Hematopoietic multipotent progenitor cell (in vitro differentiated cells): ENCODE results near the gene EMC10. TPM values are rescaled to one million over a fixed set of nuclear protein-coding genes. Genes with fewer than 3 reads are reported as not detected.
A peak's percentile ranks its signal among the peaks of the same experiment; 100 is the strongest.

Source experiments
- DNase-seq, 3 donors: peaks; one replicate each; pipeline ENCODE4 v3.0.0-alpha.2; 2011 to 2015; ENCODE audit warnings: low read depth in 2 of 3, low spot score in 2 of 3
- total RNA-seq: library from RNA; depleted of rRNA; stranded (reverse); fragments of >200 nt; gene quantifications from one replicate; pipeline ENCODE4 v1.2.3, GENCODE V29; 2012

The EMC10 gene
- total RNA-seq, 1 donor, result 80.0 TPM

- no peak for DNase-seq
Observed at GRCh38 chr19:50477751-50478515, 1.6 kb downstream of the EMC10 start.

- DNase-seq, result peak in 1 of 3 donors; percentile 43
Observed at GRCh38 chr19:50478901-50479715, 2.8 kb downstream of the EMC10 start.

GRCh38 chr19:50479761-50480251, 3.5 kb downstream of the EMC10 start:
- DNase-seq, result no peak

- no peak for DNase-seq
Observed at GRCh38 chr19:50480281-50481111, 4.2 kb downstream of the EMC10 start.

GRCh38 chr19:50481351-50482149, 5.2 kb downstream of the EMC10 start:
- no peak for DNase-seq

- no peak for DNase-seq
Observed at GRCh38 chr19:50482271-50482855, 6.1 kb downstream of the EMC10 start.

- DNase-seq, result no peak
Observed at GRCh38 chr19:50482916-50483315, 6.6 kb downstream of the EMC10 start.

GRCh38 chr19:50485284-50485955, 9.1 kb downstream of the EMC10 start:
- no peak for DNase-seq

- DNase-seq, result peak in 2 of 3 donors; percentile 71 to 76
Observed at GRCh38 chr19:50486823-50487515, 10.7 kb downstream of the EMC10 start.

GRCh38 chr19:50488389-50489194, 12.3 kb downstream of the EMC10 start:
- DNase-seq, result no peak

GRCh38 chr19:50489461-50490011, 13.2 kb downstream of the EMC10 start:
- DNase-seq, result no peak

- no peak for DNase-seq
Observed at GRCh38 chr19:50490411-50490811, 14.1 kb downstream of the EMC10 start.

- DNase-seq, result no peak
Observed at GRCh38 chr19:50490991-50491472, 14.7 kb downstream of the EMC10 start.

- DNase-seq, result peak in 2 of 3 donors; percentile 31 to 59
Observed at GRCh38 chr19:50492303-50493052, 16.2 kb downstream of the EMC10 start.

GRCh38 chr19:50493171-50493570, 16.9 kb downstream of the EMC10 start:
- no peak for DNase-seq

GRCh38 chr19:50494186-50495019, 18.1 kb downstream of the EMC10 start:
- DNase-seq, result no peak
